CD14-positive monocyte (primary cell): Measurements from ENCODE around the gene TTC38. TPM values are rescaled to one million over a fixed set of nuclear protein-coding genes. Genes with fewer than 3 reads are reported as not detected.

ENCODE experiments used
- DNase-seq, 3 donors: peaks; one replicate each; pipeline ENCODE4 v3.0.0-alpha.2; 2011 to 2022
- H2AFZ ChIP-seq: 2 replicates; pipeline ENCODE4 v1.6.0; 2012; ENCODE audit warnings: mild to moderate bottlenecking, low read depth, low read length, inconsistent platforms; ENCODE audit not compliant: insufficient read depth, poor library complexity, severe bottlenecking
- H3K27ac ChIP-seq, 2 donors: 1 replicate in 1 of 2; 2 replicates in 1 of 2; pipeline ENCODE4 v1.5.1; 2012 to 2013; ENCODE audit warnings: low read length in 2 of 2, control low read depth in 1 of 2, inconsistent platforms in 1 of 2, low read depth in 1 of 2, mild to moderate bottlenecking in 1 of 2
- H3K27me3 ChIP-seq, 2 donors: one replicate each; pipeline versions ENCODE4 v1.6.0 to v1.6.1; 2011 to 2013; ENCODE audit warnings: low read length in 2 of 2; ENCODE audit not compliant: control insufficient read depth in 2 of 2, insufficient read depth in 2 of 2
- H3K36me3 ChIP-seq, 2 donors: replicated peaks in 1 of 2; 1 replicate in 1 of 2; 2 replicates in 1 of 2; pipeline versions ENCODE4 v1.5.1 to v1.6.1; 2012 to 2013; ENCODE audit warnings: low read length in 2 of 2, control low read depth in 1 of 2, inconsistent platforms in 1 of 2, mild to moderate bottlenecking in 1 of 2; ENCODE audit not compliant: insufficient read depth in 2 of 2, control insufficient read depth in 1 of 2
- H3K4me1 ChIP-seq, 2 donors: 1 replicate in 1 of 2; 2 replicates in 1 of 2; pipeline versions ENCODE4 v1.5.1 to v1.6.1; 2012 to 2013; ENCODE audit warnings: low read length in 2 of 2, control low read depth in 1 of 2, inconsistent platforms in 1 of 2, mild to moderate bottlenecking in 1 of 2, moderate library complexity in 1 of 2; ENCODE audit not compliant: insufficient read depth in 2 of 2, control insufficient read depth in 1 of 2
- H3K4me2 ChIP-seq: replicated peaks from 2 replicates; pipeline ENCODE3; 2012; ENCODE audit warnings: low read length, moderate library complexity, mild to moderate bottlenecking; ENCODE audit not compliant: poor library complexity, severe bottlenecking; ENCODE audit errors: extremely low read depth
- H3K4me3 ChIP-seq, 3 experiments: fragments of 200-600 bp in 1 of 3; sonication (generic) in 1 of 3; replicated peaks in 1 of 3; 1 replicate in 2 of 3; 2 replicates in 1 of 3; pipeline ENCODE4 v1.5.1; 2011 to 2013; ENCODE audit warnings: low read length in 3 of 3, mild to moderate bottlenecking in 3 of 3, control low read depth in 2 of 3, low read depth in 2 of 3, inconsistent platforms in 1 of 3, moderate library complexity in 1 of 3
- H3K79me2 ChIP-seq: 2 replicates; pipeline ENCODE4 v1.6.0; 2012; ENCODE audit warnings: mild to moderate bottlenecking, control low read depth, inconsistent platforms, low read length, moderate library complexity; ENCODE audit not compliant: insufficient read depth
- H3K9ac ChIP-seq: 2 replicates; pipeline ENCODE4 v1.6.0; 2017; ENCODE audit warnings: low read length, mild to moderate bottlenecking; ENCODE audit not compliant: insufficient read depth, poor library complexity, severe bottlenecking
- H3K9me3 ChIP-seq, 2 donors: replicated peaks in 1 of 2; 1 replicate in 1 of 2; 2 replicates in 1 of 2; pipeline versions ENCODE4 v1.5.1 to v1.6.1; 2012 to 2013; ENCODE audit warnings: low read length in 2 of 2, control low read depth in 1 of 2; ENCODE audit not compliant: control insufficient read depth in 1 of 2, insufficient read depth in 1 of 2
- H4K20me1 ChIP-seq: 2 replicates; pipeline ENCODE4 v1.6.0; 2012; ENCODE audit warnings: mild to moderate bottlenecking, low read length, control low read depth, moderate library complexity; ENCODE audit not compliant: insufficient read depth
- H3K27ac Mint-ChIP-seq, 7 donors: one replicate each; pipeline ENCODE4 v1.8.0; 2020; ENCODE audit warnings: mild to moderate bottlenecking in 7 of 7, mixed read lengths in 7 of 7, moderate library complexity in 6 of 7, inconsistent platforms in 2 of 7
- H3K27me3 Mint-ChIP-seq, 3 donors: one replicate each; pipeline ENCODE4 v1.8.0; 2021 to 2022; ENCODE audit warnings: low read depth in 3 of 3, mild to moderate bottlenecking in 3 of 3, mixed read lengths in 3 of 3, moderate library complexity in 3 of 3, inconsistent platforms in 1 of 3
- H3K36me3 Mint-ChIP-seq, 2 donors: one replicate each; pipeline ENCODE4 v1.8.0; 2020; ENCODE audit warnings: mixed read lengths in 2 of 2, inconsistent platforms in 1 of 2, mild to moderate bottlenecking in 1 of 2
- H3K4me1 Mint-ChIP-seq: one replicate; pipeline ENCODE4 v1.8.0; 2020; ENCODE audit warnings: mild to moderate bottlenecking, mixed read lengths
- H3K4me3 Mint-ChIP-seq, 2 donors: one replicate each; pipeline ENCODE4 v1.8.0; 2020; ENCODE audit warnings: mild to moderate bottlenecking in 2 of 2, mixed read lengths in 2 of 2, moderate library complexity in 1 of 2
- H3K9me3 Mint-ChIP-seq, 7 donors: one replicate each; pipeline ENCODE4 v1.8.0; 2020 to 2022; ENCODE audit warnings: mixed read lengths in 7 of 7, mild to moderate bottlenecking in 6 of 7, moderate library complexity in 6 of 7, inconsistent platforms in 2 of 7
- CTCF ChIP-seq: fragments of 200-600 bp; IDR thresholded peaks from one replicate; pipeline ENCODE4 v1.8.0; 2022; ENCODE audit warnings: antibody characterized with exemption, mild to moderate bottlenecking
- WGBS: methylation state at CpG from one replicate; pipeline ENCODE4 v1.1.5; 2013; ENCODE audit warnings: missing lambda C conversion rate; ENCODE audit not compliant: insufficient coverage; 5-methylcytosine and 5-hydroxymethylcytosine counted together
- intact Hi-C, 2 donors: fragments of 100-400 bp; cut with micrococcal nuclease; formaldehyde crosslinking; loops; one replicate each; pipeline versions ENCODE4 v1.15.0 to v1.15.1; 2023
- polyA plus RNA-seq, 3 donors: library from polyadenylated mRNA; depleted of rRNA in 1 of 3; unstranded in 2 of 3; stranded (reverse) in 1 of 3; fragments of 300-500 nt in 2 of 3; fragments of >200 nt in 1 of 3; fragmentation: Illumina TruSeq in 2 of 3; gene quantifications; 1 replicate in 2 of 3; 2 replicates in 1 of 3; pipeline ENCODE4 v1.2.3, GENCODE V29; 2012 to 2021

Gene TTC38
- polyA plus RNA-seq, 3 donors, result 14.7 to 22.5 (median 17.0) TPM

DNA sequence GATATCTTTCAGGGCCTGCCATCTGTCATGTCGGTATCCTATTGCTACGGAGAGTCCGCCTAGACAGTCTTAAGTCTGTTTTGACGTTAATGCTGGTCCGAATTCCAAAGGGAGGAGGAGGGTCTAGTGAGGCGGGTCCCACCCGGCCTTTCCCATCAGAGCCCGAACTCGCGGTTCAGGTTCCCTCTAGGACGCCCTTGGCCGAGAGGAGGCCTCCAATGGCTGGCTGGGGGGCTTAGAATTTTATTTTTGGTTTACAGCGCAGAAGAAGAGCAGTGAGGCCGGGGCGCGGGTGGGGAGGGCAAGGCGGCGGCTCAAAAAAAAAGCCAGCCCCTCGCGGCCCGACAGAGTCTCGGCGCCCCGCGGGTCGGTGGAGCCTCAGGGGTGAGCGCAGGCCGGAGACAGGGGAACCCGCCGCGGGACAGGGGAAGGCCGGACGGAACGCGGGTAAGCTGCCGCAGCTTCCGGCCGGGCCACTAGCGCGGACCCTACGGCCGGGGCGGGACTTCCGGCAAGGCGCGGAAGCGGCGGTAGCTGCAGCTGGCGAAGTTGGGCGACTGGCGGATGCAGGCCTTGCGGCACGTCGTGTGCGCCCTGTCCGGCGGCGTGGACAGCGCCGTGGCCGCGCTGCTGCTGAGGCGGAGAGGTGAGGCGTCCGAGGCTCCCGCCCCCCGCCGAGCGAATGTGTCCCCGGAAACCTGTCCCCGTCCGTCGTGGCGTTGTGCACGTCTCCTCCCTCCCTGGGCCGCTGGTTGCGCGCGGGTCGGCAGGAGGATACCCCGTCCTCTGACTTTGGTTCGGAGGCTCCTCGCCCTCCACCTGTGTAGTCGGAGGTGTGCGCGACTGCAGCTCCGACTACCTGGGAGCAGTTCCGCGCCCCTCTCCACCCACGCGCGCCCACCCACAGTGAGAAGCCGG, 67.7 kb downstream of the TTC38 start, which contains the start of gene TRMU:
TRMU (plus strand) TSS at position 514 of the 918 bp plus-strand sequence; CDS start at position 565, 51 bp downstream.
- peak within 1 kb of the TSS; percentile 61 to 97 (median 87) for H3K4me3 ChIP-seq
- no peak for TF ChIP-seq CTCF
- no peaks in the 10 kb centered on the region for H3K9me3 Mint-ChIP-seq
- peak within 1 kb of the TSS; percentile 92 to 96 for H3K4me3 Mint-ChIP-seq
- H4K20me1 ChIP-seq, result peaks cover 13% of the 10 kb centered on the region
- H3K4me2 ChIP-seq, result peak within 1 kb of the TSS; percentile 98
- peak within 1 kb of the TSS; percentile 92 for H3K9ac ChIP-seq
- H3K9me3 ChIP-seq, result no peaks in the 10 kb centered on the region
- peaks cover 35 to 59% of the 10 kb centered on the region in 2 donors for H3K36me3 ChIP-seq
- H2AFZ ChIP-seq, result peak within 1 kb of the TSS; percentile 97
- H3K27ac ChIP-seq, result peak within 1 kb of the TSS; percentile 53 to 83
- peaks cover 10 to 14% of the 10 kb centered on the region in 2 donors for H3K4me1 ChIP-seq
- H3K4me1 Mint-ChIP-seq, result peaks cover 15% of the 10 kb centered on the region
- peak within 1 kb of the TSS; percentile 85 to 94 (median 90) for H3K27ac Mint-ChIP-seq
- no peaks in the 10 kb centered on the region for H3K27me3 Mint-ChIP-seq
- peak; percentile 83 to 86 (median 83) for DNase-seq
- H3K79me2 ChIP-seq, result peaks cover 25% of the 10 kb centered on the region
- no peaks in the 10 kb centered on the region for H3K27me3 ChIP-seq
- intact Hi-C loops, result loop anchor here in 1 of 2 donors (2.0 kb wide), 1 partner anchor 39 kb away; the partner anchor contains the start of gene GTSE1
- under 1% methylated on average over 81 of the region's 93 CpGs for WGBS
- peaks cover 33 to 54% of the 10 kb centered on the region in 2 donors for H3K36me3 Mint-ChIP-seq
